GM19193 (cell line): Measurements from ENCODE around the gene DIPK1A.

Experiments
- POLR2A ChIP-seq: IDR thresholded peaks from 4 replicates; pipeline ENCODE4 v1.6.1; 2011; ENCODE audit not compliant: insufficient read depth, insufficient read length; ENCODE audit errors: extremely low read depth

DIPK1A gene

GRCh38 chr1:92803140-92803887 is 157.9 kb downstream of the DIPK1A start:
- TF ChIP-seq POLR2A, result no peak

- TF ChIP-seq POLR2A, result no peak
Measured at GRCh38 chr1:92797961-92798360, 163.3 kb downstream of the DIPK1A start.

- TF ChIP-seq POLR2A, result no peak
Measured at GRCh38 chr1:92797297-92797696, 164.0 kb downstream of the DIPK1A start.

- no peak for TF ChIP-seq POLR2A
Measured at GRCh38 chr1:92795166-92795565, 166.1 kb downstream of the DIPK1A start.

- TF ChIP-seq POLR2A, result no peak
Measured at GRCh38 chr1:92792340-92792782, 168.9 kb downstream of the DIPK1A start.
